Measurements from ENCODE around the gene OTOG.

The OTOG gene

GRCh38 chr11:17631702-17632365 lies 84.8 kb downstream of the OTOG start:
- H3K9me3 ChIP-seq (ENCODE audit: control insufficient read depth, insufficient read depth, low read length), result no peaks in the 10 kb centered on the region
- no peak overlapping the region for H3K4me3 ChIP-seq (ENCODE audit: low read length)
- no peaks in the 10 kb centered on the region for H3K36me3 ChIP-seq (ENCODE audit: control insufficient read depth, insufficient read depth, low read length)
- no peaks in the 10 kb centered on the region for H3K4me1 ChIP-seq (ENCODE audit: control insufficient read depth, insufficient read depth, low read length)
- DNase-seq (ENCODE audit: low read depth, low spot score), result no peak
- no peak overlapping the region for H3K27ac ChIP-seq (ENCODE audit: low read length)
- WGBS (ENCODE audit: insufficient coverage, insufficient read length), result no CpG with 5 or more reads among the region's 19 CpGs
- no peaks in the 10 kb centered on the region for H3K27me3 ChIP-seq (ENCODE audit: control insufficient read depth, insufficient read depth, low read length)

- H3K27me3 ChIP-seq (ENCODE audit: control insufficient read depth, insufficient read depth, low read length), result no peaks in the 10 kb centered on the region
- H3K36me3 ChIP-seq (ENCODE audit: control insufficient read depth, insufficient read depth, low read length), result no peaks in the 10 kb centered on the region
- H3K27ac ChIP-seq (ENCODE audit: low read length), result no peak overlapping the region
- no peak for DNase-seq (ENCODE audit: low read depth, low spot score)
- no peaks in the 10 kb centered on the region for H3K9me3 ChIP-seq (ENCODE audit: control insufficient read depth, insufficient read depth, low read length)
- no peaks in the 10 kb centered on the region for H3K4me1 ChIP-seq (ENCODE audit: control insufficient read depth, insufficient read depth, low read length)
- no CpG with 5 or more reads among the region's 11 CpGs for WGBS (ENCODE audit: insufficient coverage, insufficient read length)
- no peak overlapping the region for H3K4me3 ChIP-seq (ENCODE audit: low read length)
Observed at GRCh38 chr11:17633279-17633986, 86.4 kb downstream of the OTOG start.

DNA sequence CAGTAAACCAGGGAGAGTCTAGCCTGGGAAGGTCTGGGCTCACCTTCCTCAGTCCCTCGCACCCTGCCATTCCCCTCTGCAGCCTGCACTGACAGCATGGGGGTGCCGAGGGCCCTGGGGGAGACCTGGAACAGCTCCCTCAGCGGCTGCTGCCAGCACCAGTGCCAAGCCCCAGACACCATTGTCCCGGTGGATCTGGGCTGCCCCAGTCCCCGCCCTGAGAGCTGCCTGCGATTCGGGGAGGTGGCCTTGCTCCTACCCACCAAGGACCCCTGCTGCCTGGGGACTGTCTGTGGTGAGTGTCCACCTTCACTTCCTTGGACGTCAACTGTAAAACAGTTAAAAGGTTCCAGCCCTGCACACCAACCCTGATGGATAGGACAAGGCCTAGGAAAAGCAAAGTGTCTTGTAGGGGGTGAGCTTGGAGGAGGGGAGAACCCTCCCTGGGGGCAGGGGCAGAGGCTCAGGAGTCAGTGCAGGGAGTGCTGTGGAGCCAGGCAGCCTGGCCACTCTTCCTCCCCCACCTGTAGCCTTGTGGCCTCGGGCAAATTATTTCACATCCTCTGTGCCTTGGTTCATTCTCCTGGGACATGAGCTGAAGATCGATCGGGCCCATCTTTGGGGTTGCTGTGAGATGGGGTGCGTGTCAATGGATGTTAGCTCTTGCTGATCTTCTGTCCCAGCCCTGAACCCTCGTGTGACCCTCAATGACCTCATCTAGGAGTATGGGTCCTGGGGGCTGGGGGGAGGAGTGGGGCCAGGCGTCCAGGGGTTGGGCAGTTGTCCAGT lies 87.1 kb downstream of the OTOG start:
- no peak overlapping the region for H3K4me3 ChIP-seq (ENCODE audit: low read length)
- no peaks in the 10 kb centered on the region for H3K27me3 ChIP-seq (ENCODE audit: control insufficient read depth, insufficient read depth, low read length)
- H3K36me3 ChIP-seq (ENCODE audit: control insufficient read depth, insufficient read depth, low read length), result no peaks in the 10 kb centered on the region
- WGBS (ENCODE audit: insufficient coverage, insufficient read length), result no CpG with 5 or more reads among the region's 14 CpGs
- H3K4me1 ChIP-seq (ENCODE audit: control insufficient read depth, insufficient read depth, low read length), result no peaks in the 10 kb centered on the region
- H3K27ac ChIP-seq (ENCODE audit: low read length), result no peak overlapping the region
- H3K9me3 ChIP-seq (ENCODE audit: control insufficient read depth, insufficient read depth, low read length), result no peaks in the 10 kb centered on the region
- no peak for DNase-seq (ENCODE audit: low read depth, low spot score)

GRCh38 chr11:17634776-17635550 lies 87.9 kb downstream of the OTOG start:
- H3K4me3 ChIP-seq (ENCODE audit: low read length), result no peak overlapping the region
- no peak for DNase-seq (ENCODE audit: low read depth, low spot score)
- no peaks in the 10 kb centered on the region for H3K27me3 ChIP-seq (ENCODE audit: control insufficient read depth, insufficient read depth, low read length)
- no CpG with 5 or more reads among the region's 25 CpGs for WGBS (ENCODE audit: insufficient coverage, insufficient read length)
- no peak overlapping the region for H3K27ac ChIP-seq (ENCODE audit: low read length)
- no peaks in the 10 kb centered on the region for H3K4me1 ChIP-seq (ENCODE audit: control insufficient read depth, insufficient read depth, low read length)
- no peaks in the 10 kb centered on the region for H3K36me3 ChIP-seq (ENCODE audit: control insufficient read depth, insufficient read depth, low read length)
- no peaks in the 10 kb centered on the region for H3K9me3 ChIP-seq (ENCODE audit: control insufficient read depth, insufficient read depth, low read length)

GRCh38 chr11:17635551-17635938 lies 88.5 kb downstream of the OTOG start:
- H3K4me1 ChIP-seq (ENCODE audit: control insufficient read depth, insufficient read depth, low read length), result no peaks in the 10 kb centered on the region
- DNase-seq (ENCODE audit: low read depth, low spot score), result no peak
- no peak overlapping the region for H3K27ac ChIP-seq (ENCODE audit: low read length)
- WGBS (ENCODE audit: insufficient coverage, insufficient read length), result no CpG with 5 or more reads among the region's 9 CpGs
- H3K9me3 ChIP-seq (ENCODE audit: control insufficient read depth, insufficient read depth, low read length), result no peaks in the 10 kb centered on the region
- no peak overlapping the region for H3K4me3 ChIP-seq (ENCODE audit: low read length)
- no peaks in the 10 kb centered on the region for H3K36me3 ChIP-seq (ENCODE audit: control insufficient read depth, insufficient read depth, low read length)
- no peaks in the 10 kb centered on the region for H3K27me3 ChIP-seq (ENCODE audit: control insufficient read depth, insufficient read depth, low read length)

DNA sequence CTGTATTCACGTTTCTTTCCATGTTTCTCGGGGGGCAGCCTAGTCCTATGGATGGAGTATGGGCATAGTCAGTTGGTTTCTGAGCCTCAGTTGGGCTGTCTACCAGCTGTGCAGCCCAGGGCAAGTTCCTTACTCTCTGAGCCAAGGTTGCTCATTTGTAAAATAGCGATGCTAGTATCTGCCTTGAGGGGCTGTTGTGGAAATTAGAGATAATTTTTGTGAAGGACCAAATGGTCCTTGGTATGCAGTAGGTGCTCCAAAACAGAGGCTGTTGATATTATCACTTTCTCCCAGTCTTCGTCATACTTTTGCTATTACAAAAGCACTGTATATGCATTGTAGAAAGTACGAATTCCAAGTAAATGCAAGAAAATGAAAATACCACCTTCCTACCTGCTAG lies 89.7 kb downstream of the OTOG start:
- no peak for DNase-seq (ENCODE audit: low read depth, low spot score)
- H3K27me3 ChIP-seq (ENCODE audit: control insufficient read depth, insufficient read depth, low read length), result no peaks in the 10 kb centered on the region
- H3K4me1 ChIP-seq (ENCODE audit: control insufficient read depth, insufficient read depth, low read length), result no peaks in the 10 kb centered on the region
- WGBS (ENCODE audit: insufficient coverage, insufficient read length), result no CpG with 5 or more reads among the region's 5 CpGs
- H3K27ac ChIP-seq (ENCODE audit: low read length), result no peak overlapping the region
- H3K36me3 ChIP-seq (ENCODE audit: control insufficient read depth, insufficient read depth, low read length), result no peaks in the 10 kb centered on the region
- no peaks in the 10 kb centered on the region for H3K9me3 ChIP-seq (ENCODE audit: control insufficient read depth, insufficient read depth, low read length)
- no peak overlapping the region for H3K4me3 ChIP-seq (ENCODE audit: low read length)

DNA sequence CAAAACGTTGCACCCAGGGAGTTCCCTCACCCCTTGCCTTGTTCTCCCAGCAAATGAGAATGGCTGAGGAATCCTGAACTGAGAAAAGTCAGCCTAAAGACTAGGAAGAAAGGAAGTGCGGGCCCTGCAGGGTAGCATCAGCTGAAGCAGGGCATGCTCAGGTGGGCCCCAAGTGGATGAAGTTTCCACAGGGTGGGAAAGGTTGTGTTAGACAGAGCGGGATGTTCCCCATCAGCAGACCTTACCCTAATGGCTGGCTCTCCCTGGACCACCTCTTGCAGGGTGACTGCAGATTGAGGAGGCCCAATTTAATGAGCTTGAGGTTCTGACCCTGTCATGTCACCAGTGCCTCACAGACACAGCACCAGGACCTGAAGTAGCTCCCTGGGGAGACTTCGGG lies 90.8 kb downstream of the OTOG start:
- Histone ChIP-seq H3K27me3 (ENCODE audit: control insufficient read depth, insufficient read depth, low read length) (no peaks in the 10 kb centered on the region), H3K36me3 (ENCODE audit: control insufficient read depth, insufficient read depth, low read length) (no peaks in the 10 kb centered on the region), H3K27ac (ENCODE audit: low read length) (no peak overlapping the region), H3K4me3 (ENCODE audit: low read length) (no peak overlapping the region), H3K4me1 (ENCODE audit: control insufficient read depth, insufficient read depth, low read length) (no peaks in the 10 kb centered on the region), H3K9me3 (ENCODE audit: control insufficient read depth, insufficient read depth, low read length) (no peaks in the 10 kb centered on the region)
- no CpG with 5 or more reads among the region's 4 CpGs for WGBS (ENCODE audit: insufficient coverage, insufficient read length)
- DNase-seq (ENCODE audit: low read depth, low spot score), result no peak

GRCh38 chr11:17638311-17638710 lies 91.3 kb downstream of the OTOG start:
- H3K36me3 ChIP-seq (ENCODE audit: control insufficient read depth, insufficient read depth, low read length), result no peaks in the 10 kb centered on the region
- H3K4me3 ChIP-seq (ENCODE audit: low read length), result no peak overlapping the region
- DNase-seq (ENCODE audit: low read depth, low spot score), result no peak
- no CpG with 5 or more reads among the region's 9 CpGs for WGBS (ENCODE audit: insufficient coverage, insufficient read length)
- H3K4me1 ChIP-seq (ENCODE audit: control insufficient read depth, insufficient read depth, low read length), result no peaks in the 10 kb centered on the region
- H3K27me3 ChIP-seq (ENCODE audit: control insufficient read depth, insufficient read depth, low read length), result no peaks in the 10 kb centered on the region
- H3K27ac ChIP-seq (ENCODE audit: low read length), result no peak overlapping the region
- H3K9me3 ChIP-seq (ENCODE audit: control insufficient read depth, insufficient read depth, low read length), result no peaks in the 10 kb centered on the region

GRCh38 chr11:17639091-17639490 lies 92.0 kb downstream of the OTOG start:
- Histone ChIP-seq H3K9me3 (ENCODE audit: control insufficient read depth, insufficient read depth, low read length) (no peaks in the 10 kb centered on the region), H3K4me1 (ENCODE audit: control insufficient read depth, insufficient read depth, low read length) (no peaks in the 10 kb centered on the region), H3K36me3 (ENCODE audit: control insufficient read depth, insufficient read depth, low read length) (no peaks in the 10 kb centered on the region), H3K27me3 (ENCODE audit: control insufficient read depth, insufficient read depth, low read length) (no peaks in the 10 kb centered on the region), H3K27ac (ENCODE audit: low read length) (no peak overlapping the region), H3K4me3 (ENCODE audit: low read length) (no peak overlapping the region)
- WGBS (ENCODE audit: insufficient coverage, insufficient read length), result no CpG with 5 or more reads among the region's 4 CpGs
- no peak for DNase-seq (ENCODE audit: low read depth, low spot score)

DNA sequence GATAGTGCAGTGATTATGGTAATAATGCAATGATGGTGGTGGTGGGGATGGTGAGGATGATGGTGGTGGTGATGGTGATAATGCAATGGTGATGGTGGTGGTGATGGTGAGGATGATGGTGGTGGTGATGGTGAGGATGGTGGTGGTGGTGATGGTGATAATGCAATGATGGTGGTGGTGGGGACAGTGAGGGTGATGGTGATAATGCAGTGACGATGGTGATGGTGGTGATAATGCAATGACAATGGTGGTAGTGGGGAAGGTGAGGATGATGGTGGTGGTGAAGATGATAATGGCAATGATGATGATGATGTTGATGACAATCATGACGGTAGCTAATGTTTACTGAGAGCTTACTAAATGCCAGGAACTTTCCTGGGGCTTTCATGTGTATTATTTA lies 92.7 kb downstream of the OTOG start:
- H3K9me3 ChIP-seq (ENCODE audit: control insufficient read depth, insufficient read depth, low read length), result no peaks in the 10 kb centered on the region
- DNase-seq (ENCODE audit: low read depth, low spot score), result no peak
- no CpG with 5 or more reads among the region's 2 CpGs for WGBS (ENCODE audit: insufficient coverage, insufficient read length)
- H3K27ac ChIP-seq (ENCODE audit: low read length), result no peak overlapping the region
- H3K36me3 ChIP-seq (ENCODE audit: control insufficient read depth, insufficient read depth, low read length), result no peaks in the 10 kb centered on the region
- H3K27me3 ChIP-seq (ENCODE audit: control insufficient read depth, insufficient read depth, low read length), result no peaks in the 10 kb centered on the region
- H3K4me3 ChIP-seq (ENCODE audit: low read length), result no peak overlapping the region
- H3K4me1 ChIP-seq (ENCODE audit: control insufficient read depth, insufficient read depth, low read length), result no peaks in the 10 kb centered on the region

Data from iPS DF 6.9 (cell line).